Thyroid gland (tissue), 4 donors: ENCODE measurements around the gene WIPF2. TPM values are rescaled to one million over a fixed set of nuclear protein-coding genes. Genes with fewer than 3 reads are reported as not detected.

Source experiments
- DNase-seq, 2 donors: peaks; one replicate each; pipeline ENCODE4 v3.0.0-alpha.2; 2019
- H3K27ac ChIP-seq, 3 donors: fragments of 200-600 bp; sonication (generic); 1 replicate in 2 of 3; 2 replicates in 1 of 3; pipeline ENCODE4 v1.5.1; 2016 to 2019; ENCODE audit warnings: mild to moderate bottlenecking in 1 of 3, moderate library complexity in 1 of 3
- H3K27me3 ChIP-seq: fragments of 200-600 bp; sonication (generic); one replicate; pipeline ENCODE4 v1.5.1; 2019
- H3K36me3 ChIP-seq, 2 donors: fragments of 200-600 bp; sonication (generic); one replicate each; pipeline ENCODE4 v1.5.1; 2016 to 2019
- H3K4me1 ChIP-seq, 2 donors: fragments of 200-600 bp; sonication (generic); one replicate each; pipeline ENCODE4 v1.5.1; 2017 to 2019
- H3K4me3 ChIP-seq, 3 donors: fragments of 200-600 bp; sonication (generic); replicated peaks in 1 of 3; 1 replicate in 2 of 3; 2 replicates in 1 of 3; pipeline ENCODE4 v1.5.1; 2016; ENCODE audit warnings: mild to moderate bottlenecking in 1 of 3
- H3K9me3 ChIP-seq: fragments of 200-600 bp; sonication (generic); one replicate; pipeline ENCODE4 v1.5.1; 2017
- POLR2A ChIP-seq, 2 donors: fragments of 450-650 bp; IDR thresholded peaks; one replicate each; pipeline ENCODE4 v1.6.1; 2017; ENCODE audit warnings: antibody characterized with exemption in 2 of 2, mild to moderate bottlenecking in 2 of 2, moderate library complexity in 1 of 2
- WGBS, 2 donors: methylation state at CpG; one replicate each; pipeline ENCODE4 v1.1.5; 2017; 5-methylcytosine and 5-hydroxymethylcytosine counted together
- intact Hi-C: fragments of 100-400 bp; cut with DNase I; formaldehyde crosslinking; loops from one replicate; pipeline ENCODE4 v1.15.1; 2023
- total RNA-seq, 4 donors: library from RNA; depleted of rRNA; stranded (reverse); fragments of >200 nt; gene quantifications; one replicate each; pipeline ENCODE4 v1.2.3, GENCODE V29; 2016
- TF ChIP-seq, protein P1 (sequence below), 6 experiments: fragments of 200-600 bp in 3 of 6; fragments of 450-650 bp in 3 of 6; sonication (generic) in 3 of 6; IDR thresholded peaks; one replicate each; pipeline ENCODE4 v1.5.1; 2016 to 2019; ENCODE audit warnings: antibody characterized with exemption in 6 of 6, mild to moderate bottlenecking in 2 of 6, inconsistent platforms in 1 of 6, moderate library complexity in 1 of 6

The WIPF2 gene
- total RNA-seq, 4 donors from 2014 or later = 13.2 to 14.6 (median 14.5) TPM

DNA sequence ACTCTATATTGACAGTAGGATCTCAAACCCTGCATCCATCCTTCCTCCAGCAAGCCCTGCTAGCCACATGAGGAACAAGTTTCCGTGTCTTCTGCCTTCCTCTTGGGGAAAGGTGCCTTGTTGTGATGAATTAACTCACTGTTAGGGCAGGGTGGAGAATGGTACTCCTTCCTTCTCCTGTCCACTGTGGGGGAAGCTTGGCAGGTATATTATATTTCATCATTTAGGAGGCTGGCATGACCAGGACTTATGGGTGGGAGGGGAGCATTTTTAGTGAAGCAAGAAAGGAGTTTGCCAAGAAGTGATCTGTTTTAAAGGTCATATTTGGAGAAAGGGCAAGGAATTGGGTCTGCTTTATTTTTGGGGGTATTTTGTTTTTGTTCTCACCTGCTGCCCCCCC is 59.3 kb downstream of the WIPF2 start:
- 88 to 90% methylated on average over 1 of the region's 1 CpG for WGBS, 2 donors
- DNase-seq = no peak
- no peaks in the 10 kb centered on the region for H3K27me3 ChIP-seq
- no peaks in the 10 kb centered on the region for H3K4me1 ChIP-seq
- intact Hi-C loops = no loop called here
- TF ChIP-seq, protein P1, sequence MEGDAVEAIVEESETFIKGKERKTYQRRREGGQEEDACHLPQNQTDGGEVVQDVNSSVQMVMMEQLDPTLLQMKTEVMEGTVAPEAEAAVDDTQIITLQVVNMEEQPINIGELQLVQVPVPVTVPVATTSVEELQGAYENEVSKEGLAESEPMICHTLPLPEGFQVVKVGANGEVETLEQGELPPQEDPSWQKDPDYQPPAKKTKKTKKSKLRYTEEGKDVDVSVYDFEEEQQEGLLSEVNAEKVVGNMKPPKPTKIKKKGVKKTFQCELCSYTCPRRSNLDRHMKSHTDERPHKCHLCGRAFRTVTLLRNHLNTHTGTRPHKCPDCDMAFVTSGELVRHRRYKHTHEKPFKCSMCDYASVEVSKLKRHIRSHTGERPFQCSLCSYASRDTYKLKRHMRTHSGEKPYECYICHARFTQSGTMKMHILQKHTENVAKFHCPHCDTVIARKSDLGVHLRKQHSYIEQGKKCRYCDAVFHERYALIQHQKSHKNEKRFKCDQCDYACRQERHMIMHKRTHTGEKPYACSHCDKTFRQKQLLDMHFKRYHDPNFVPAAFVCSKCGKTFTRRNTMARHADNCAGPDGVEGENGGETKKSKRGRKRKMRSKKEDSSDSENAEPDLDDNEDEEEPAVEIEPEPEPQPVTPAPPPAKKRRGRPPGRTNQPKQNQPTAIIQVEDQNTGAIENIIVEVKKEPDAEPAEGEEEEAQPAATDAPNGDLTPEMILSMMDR (IDR thresholded peaks at IDR 0.05) = no peak
- TF ChIP-seq POLR2A (IDR thresholded peaks at IDR 0.05) = no peak
- peaks cover 61 to 64% of the 10 kb centered on the region in 2 donors for H3K36me3 ChIP-seq
- H3K27ac ChIP-seq = no peak overlapping the region
- no peaks in the 10 kb centered on the region for H3K9me3 ChIP-seq
- H3K4me3 ChIP-seq = no peak overlapping the region

DNA sequence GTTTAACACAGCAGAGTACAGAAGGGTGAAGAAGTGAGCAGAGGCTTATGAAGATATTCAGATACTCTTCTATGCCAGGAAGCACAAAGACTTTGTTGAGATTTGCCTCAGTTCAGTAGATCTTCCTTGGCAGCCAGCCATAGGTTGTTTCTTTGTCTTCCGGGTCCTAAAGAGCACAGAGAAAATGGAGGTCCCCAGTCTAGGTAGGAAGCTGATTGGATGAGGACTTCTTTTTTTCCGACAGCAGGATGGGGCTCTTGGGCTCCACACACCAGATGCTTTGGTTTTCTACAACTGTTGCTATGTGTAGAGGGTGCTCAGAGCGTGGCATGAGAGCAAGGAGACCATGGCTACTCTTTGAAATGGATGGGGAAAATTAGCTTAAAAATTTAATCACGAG is 60.3 kb downstream of the WIPF2 start:
- Histone ChIP-seq H3K27me3 (no peaks in the 10 kb centered on the region), H3K36me3 (peaks cover 54 to 57% of the 10 kb centered on the region in 2 donors), H3K27ac (no peak overlapping the region), H3K4me3 (no peak overlapping the region), H3K4me1 (no peaks in the 10 kb centered on the region), H3K9me3 (no peaks in the 10 kb centered on the region)
- TF ChIP-seq, protein P1 (IDR thresholded peaks at IDR 0.05) = no peak
- no peak for TF ChIP-seq POLR2A (IDR thresholded peaks at IDR 0.05)
- WGBS, 2 donors = 86 to 97% methylated on average over 4 of the region's 4 CpGs
- DNase-seq = no peak
- intact Hi-C loops = no loop called here

DNA sequence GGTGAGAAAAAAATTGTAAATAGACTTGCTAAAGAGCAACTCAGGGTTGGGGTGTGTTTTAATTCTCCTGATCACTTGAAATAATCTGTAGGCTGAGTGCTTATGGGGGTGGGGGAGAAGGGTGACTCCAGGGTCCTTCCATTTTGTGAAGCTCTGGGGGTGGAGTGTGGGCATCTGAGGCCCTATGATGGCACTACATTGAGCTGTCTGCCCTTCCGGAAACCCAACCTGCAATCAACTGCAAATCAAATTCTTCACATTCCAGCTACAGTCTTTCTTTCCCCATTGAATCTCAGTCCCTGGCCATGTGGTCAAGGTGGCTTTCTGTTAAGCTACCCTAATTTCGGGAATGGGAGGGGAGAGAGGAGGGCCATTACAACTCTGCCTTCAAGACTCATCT is 62.6 kb downstream of the WIPF2 start:
- intact Hi-C loops = no loop called here
- Histone ChIP-seq H3K9me3 (no peaks in the 10 kb centered on the region), H3K27me3 (no peaks in the 10 kb centered on the region), H3K4me1 (no peaks in the 10 kb centered on the region), H3K4me3 (no peak overlapping the region), H3K36me3 (peaks cover 39 to 45% of the 10 kb centered on the region in 2 donors), H3K27ac (no peak overlapping the region)
- TF ChIP-seq, protein P1 (IDR thresholded peaks at IDR 0.05) = no peak
- TF ChIP-seq POLR2A (IDR thresholded peaks at IDR 0.05) = no peak
- no peak for DNase-seq
- 86 to 90% methylated on average over 2 of the region's 2 CpGs for WGBS, 2 donors

DNA sequence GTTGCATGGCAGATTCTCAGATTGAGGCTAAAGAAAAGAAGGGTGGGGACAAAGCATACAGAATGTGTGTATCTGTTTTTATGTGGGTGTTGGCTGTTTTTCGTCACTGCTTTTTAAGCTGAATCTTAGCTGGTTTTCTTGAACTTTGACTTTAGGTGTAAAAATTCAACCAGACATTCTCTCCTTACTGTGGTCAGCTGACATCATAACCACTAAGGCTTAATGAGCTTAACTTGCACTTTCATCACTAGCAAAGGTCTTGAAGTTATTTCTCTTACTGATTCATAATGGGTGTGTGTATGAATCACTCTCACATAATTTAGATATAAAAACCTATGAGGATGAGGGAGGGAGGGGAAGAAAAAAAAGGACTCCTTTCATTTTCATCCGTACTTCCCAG is 64.6 kb downstream of the WIPF2 start:
- intact Hi-C loops = no loop called here
- no peak overlapping the region for H3K27ac ChIP-seq
- 64 to 82% methylated on average over 2 of the region's 2 CpGs for WGBS, 2 donors

DNA sequence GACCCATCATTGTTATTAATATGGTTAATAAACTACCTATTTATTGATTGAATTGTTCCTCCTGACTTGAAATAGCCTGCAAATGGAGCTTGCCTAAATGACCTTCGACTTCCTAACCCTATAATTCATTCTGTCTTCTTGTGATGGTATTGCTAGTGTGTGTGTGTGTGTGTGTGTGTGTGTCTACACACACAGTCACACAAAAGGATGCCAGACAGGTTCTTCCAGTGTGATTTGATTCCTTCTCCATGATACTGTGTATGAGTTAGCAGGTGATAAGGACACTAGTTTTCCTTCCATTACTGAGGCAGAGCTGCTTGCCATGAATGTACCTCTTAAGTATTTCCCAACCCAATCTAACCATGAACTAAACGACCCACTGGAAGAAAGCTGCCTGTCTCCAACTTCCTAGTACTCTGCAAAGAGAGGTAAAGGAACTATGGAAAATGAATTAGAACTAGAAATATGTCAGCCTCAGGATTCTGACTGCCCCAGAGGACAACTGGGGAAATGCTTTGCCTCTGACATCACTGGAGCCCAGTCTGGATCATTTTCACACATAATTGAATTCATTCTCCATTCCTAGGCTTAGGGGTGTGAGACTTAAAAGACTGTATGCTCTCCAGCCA is 65.1 kb downstream of the WIPF2 start:
- DNase-seq = no peak

More for the DNA sequence above, 64.6 kb downstream of the WIPF2 start:
- Histone ChIP-seq H3K4me1 (peaks cover 5 to 7% of the 10 kb centered on the region in 2 donors), H3K4me3 (no peak overlapping the region), H3K9me3 (no peaks in the 10 kb centered on the region), H3K36me3 (peaks cover 20 to 28% of the 10 kb centered on the region in 2 donors), H3K27me3 (no peaks in the 10 kb centered on the region)
- TF ChIP-seq, protein P1 (IDR thresholded peaks at IDR 0.05) = no peak
- no peak for TF ChIP-seq POLR2A (IDR thresholded peaks at IDR 0.05)
- DNase-seq = no peak

More for the DNA sequence above, 65.1 kb downstream of the WIPF2 start:
- H3K36me3 ChIP-seq = peaks cover 15 to 22% of the 10 kb centered on the region in 2 donors
- no peaks in the 10 kb centered on the region for H3K9me3 ChIP-seq
- intact Hi-C loops = no loop called here
- 56 to 58% methylated on average over 2 of the region's 2 CpGs for WGBS, 2 donors
- H3K27me3 ChIP-seq = no peaks in the 10 kb centered on the region
- TF ChIP-seq, protein P1 (IDR thresholded peaks at IDR 0.05) = no peak
- TF ChIP-seq POLR2A (IDR thresholded peaks at IDR 0.05) = no peak
- H3K4me1 ChIP-seq = peaks cover 5 to 7% of the 10 kb centered on the region in 2 donors
- H3K27ac ChIP-seq = no peak overlapping the region
- no peak overlapping the region for H3K4me3 ChIP-seq
